GM19395 (cell line): ENCODE measurements around the gene SMURF2.

Experiments
- ATAC-seq: cut with Tn5 transposase; IDR thresholded peaks from one replicate; pipeline ENCODE4 v1.9.1; 2021; ENCODE audit warnings: mild to moderate bottlenecking, moderate library complexity; ENCODE audit not compliant: unreplicated experiment

SMURF2 gene

GRCh38 chr17:64544742-64545141, 117.4 kb downstream of the SMURF2 start:
- no peak for ATAC-seq

DNA sequence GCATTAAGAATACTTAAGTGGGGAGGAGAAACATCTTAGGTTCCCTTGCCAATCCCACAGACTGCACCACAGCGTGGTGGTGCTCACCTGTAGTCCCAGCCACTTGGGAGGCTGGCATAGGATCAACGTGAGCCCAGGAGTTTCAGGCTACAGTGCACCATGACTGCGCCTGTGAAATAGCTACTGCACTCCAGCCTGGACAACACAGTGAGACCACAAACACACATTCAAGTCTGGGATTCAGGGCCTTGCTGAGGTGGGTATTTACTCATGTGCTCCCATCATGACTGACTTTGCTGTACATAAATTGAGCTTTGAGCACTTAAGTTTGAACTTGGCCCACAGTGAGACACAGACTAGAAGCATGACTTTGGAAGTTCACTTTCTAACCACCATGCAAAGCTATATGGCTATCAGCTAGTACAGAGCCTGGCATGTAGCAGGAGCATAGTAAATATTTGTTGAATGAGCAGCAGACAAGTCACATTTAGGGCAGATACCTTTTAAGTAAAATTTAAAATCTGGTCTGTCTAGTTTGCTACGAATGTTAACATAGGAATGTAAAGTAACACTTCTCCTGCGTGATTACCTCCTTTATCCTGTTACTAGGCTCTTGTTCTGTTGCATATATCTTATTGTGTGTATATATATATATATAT, 121.9 kb downstream of the SMURF2 start:
- ATAC-seq: no peak

- ATAC-seq: no peak
Measured at GRCh38 chr17:64538508-64539130, 123.5 kb downstream of the SMURF2 start.

GRCh38 chr17:64537488-64537887, 124.6 kb downstream of the SMURF2 start:
- ATAC-seq: no peak

DNA sequence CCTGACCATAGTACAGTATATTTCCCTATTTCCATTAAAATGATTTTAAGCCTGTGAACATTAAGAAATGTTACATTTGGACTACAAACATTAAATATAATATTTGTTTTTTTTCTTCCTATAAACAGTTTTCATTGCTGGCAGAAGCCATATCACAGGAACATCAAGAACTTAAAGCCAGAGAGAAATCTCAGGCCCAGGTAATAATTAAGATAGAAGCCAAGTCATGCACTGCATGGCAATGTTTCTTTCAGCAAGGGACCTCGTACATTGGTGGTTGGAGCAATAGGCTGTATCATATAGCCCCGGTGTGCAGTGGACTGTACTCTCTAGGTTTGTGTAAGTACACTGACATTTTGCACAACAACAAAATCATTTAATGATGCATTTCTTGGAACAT, 125.2 kb downstream of the SMURF2 start:
- ATAC-seq: no peak

GRCh38 chr17:64535357-64535756, 126.8 kb downstream of the SMURF2 start:
- no peak for ATAC-seq

DNA sequence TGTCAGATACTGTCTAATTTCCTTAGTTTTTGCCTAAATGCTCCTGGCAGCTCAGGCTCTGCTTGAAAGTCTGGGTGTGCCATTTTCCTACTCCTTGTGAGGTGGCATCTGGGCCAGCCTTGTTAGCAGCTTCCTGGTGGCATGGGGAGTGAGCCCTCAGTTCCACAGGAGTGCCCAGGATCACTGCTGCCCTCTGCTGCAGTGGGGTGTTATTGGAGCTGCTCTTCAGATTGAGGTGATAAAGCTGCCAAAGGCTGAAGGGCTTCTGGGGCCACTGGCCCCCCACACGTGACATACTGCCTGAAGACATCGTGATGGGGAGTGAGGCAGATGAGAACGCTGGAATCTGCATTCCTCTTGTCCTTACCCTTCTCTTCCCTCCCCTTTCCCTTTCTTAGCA, 127.9 kb downstream of the SMURF2 start:
- no peak for ATAC-seq

GRCh38 chr17:64533784-64534183, 128.3 kb downstream of the SMURF2 start:
- no peak for ATAC-seq

DNA sequence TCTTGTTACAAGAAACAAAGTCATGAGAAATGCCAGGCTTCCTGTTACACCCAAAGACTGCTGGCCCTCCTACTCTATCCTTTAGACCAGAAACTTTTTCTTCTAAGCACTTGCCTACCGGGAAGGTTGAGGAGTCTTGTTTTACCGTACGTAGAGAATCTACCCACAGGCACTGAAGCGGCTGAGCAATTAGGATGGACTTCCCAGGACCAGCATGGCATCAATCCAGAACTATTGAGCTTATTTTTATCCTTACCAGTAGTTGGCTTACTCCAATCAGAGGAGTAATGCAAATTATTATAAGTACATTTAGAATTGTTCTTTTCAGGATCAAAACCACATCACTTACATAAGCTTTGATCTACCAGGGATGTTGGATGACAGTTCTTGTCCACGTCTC, 129.7 kb downstream of the SMURF2 start:
- ATAC-seq: no peak

DNA sequence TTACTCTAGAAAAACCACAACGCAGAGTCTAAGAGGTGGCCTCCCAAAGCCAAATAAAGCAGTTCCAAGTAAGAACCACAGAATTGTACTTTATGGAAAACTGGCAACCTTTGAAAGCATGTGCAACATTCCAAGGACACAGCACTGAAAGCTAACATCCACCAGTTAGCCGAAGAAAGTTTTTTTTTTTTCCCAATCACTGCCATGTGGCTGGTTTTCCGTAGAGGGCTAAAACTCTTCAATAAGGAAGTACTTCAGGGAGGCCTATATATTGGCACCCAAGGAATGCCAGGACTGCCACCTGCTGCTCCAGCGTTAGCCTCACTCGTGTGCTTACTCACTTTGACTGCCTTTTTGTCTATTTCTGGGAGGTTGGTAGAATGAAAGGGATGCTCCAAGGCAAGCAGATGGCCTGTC, 130.1 kb downstream of the SMURF2 start:
- no peak for ATAC-seq

DNA sequence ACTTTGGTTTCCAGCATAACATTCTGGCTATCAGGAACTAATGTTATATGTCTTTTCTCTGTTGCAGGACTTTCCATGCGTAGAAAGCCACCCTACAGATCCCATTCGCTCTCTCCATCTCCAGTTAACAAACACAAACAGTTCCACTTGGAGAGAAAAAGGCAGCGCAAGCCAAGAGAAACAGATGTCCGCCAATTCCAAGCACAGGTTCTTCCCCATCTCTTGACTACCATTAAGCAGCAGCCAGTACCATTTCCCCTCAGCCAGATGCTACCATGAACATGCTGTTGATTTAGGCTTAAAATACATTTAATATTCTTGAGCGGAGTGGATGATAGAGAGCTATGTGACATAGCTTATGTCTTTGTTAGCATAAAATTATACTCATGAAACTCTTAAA, 132.9 kb downstream of the SMURF2 start:
- ATAC-seq: no peak

- ATAC-seq: no peak
Measured at GRCh38 chr17:64527914-64528313, 134.2 kb downstream of the SMURF2 start.

DNA sequence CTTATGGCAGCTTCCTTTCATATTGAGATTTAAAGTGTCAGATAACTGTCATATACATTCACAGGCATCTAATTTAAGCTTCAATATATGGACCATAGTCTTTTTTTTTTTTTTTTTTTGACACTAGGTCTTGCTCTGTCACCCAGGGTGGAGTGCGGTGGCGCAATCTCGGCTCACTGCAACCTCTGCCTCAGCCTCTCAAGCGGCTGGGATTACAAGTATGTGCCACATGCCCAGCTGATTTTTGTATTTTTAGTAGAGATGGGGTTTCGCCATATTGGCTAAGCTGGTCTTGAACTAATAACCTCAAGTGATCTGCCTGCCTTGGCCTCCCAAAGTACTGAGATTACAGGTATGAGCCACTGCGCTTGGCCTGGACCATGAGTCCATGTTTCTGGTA, 141.7 kb downstream of the SMURF2 start:
- no peak for ATAC-seq

DNA sequence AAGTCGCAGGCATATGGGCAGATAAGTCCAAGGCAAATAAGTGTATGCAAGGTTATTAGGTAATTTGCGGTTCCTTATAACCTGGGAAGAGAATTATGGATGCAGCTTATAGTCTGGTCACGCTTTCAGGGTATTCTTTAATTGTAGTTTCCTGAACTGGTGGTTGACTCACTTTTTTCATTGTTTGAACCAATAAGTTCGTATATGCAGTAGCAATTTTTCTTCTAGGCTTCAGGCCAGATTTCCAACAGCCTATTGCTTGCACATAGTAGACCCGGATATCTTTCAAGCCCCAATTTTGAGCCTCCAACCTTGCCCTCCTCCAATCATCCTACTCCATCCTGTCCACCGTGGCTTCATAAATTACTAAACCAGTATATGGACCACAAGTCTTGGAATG, 142.5 kb downstream of the SMURF2 start:
- no peak for ATAC-seq

DNA sequence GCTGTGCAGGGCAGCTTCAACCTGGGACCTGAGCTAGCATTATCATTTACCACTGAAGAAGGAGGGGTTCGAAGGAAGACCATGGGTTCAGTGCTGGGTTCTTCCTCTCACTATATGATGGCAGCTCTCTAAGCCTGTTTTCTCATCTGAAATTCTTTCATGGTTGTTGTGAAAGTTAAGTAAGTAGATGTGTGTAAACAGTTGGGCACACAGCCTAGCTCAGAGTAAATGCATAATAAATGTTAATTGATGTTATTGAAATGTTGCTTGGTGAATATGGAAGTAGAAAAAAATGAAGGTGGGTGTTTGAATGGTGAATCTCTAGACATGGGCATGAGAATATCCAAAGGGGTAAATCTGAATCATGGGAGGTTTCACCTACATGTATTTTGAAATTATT, 146.3 kb downstream of the SMURF2 start:
- no peak for ATAC-seq

DNA sequence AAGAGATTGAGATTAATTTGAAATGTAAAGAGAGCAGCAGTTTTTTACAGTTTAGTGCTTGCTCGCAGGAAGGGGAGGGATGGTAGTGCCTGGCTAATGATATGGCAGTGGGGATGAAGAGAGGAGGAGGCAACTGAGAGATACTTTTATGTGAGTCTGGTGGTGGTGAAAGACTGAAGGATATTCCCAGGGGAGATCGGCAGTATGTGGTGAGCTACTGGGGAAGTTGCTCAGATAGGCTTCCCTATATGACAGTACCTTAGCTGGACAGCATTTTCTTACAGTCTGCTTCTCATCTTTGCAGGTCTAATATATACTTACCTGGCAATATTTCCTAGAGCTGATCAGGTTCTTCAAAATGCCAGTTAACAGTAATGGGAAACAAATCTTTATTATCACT, 146.7 kb downstream of the SMURF2 start:
- ATAC-seq: no peak

DNA sequence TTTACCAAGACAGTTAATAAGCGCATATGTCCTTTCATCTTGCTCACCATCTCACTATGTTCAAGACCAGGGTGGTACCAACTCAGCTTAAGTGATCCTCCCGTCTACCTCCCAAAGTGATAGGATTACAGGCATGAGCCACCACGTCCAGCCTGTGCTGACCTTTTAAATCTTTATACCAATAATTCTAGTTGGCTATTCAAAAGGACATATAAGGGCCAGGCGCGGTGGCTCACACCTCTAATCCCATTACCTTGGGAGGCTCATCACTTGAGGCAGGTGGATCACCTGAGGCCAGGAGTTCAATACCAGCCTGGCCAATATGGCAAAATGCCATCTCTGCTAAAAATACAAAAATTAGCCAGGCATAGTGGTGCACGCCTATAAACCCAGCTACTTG, 152.9 kb downstream of the SMURF2 start:
- no peak for ATAC-seq

GRCh38 chr17:64508683-64509082, 153.4 kb downstream of the SMURF2 start:
- no peak for ATAC-seq

DNA sequence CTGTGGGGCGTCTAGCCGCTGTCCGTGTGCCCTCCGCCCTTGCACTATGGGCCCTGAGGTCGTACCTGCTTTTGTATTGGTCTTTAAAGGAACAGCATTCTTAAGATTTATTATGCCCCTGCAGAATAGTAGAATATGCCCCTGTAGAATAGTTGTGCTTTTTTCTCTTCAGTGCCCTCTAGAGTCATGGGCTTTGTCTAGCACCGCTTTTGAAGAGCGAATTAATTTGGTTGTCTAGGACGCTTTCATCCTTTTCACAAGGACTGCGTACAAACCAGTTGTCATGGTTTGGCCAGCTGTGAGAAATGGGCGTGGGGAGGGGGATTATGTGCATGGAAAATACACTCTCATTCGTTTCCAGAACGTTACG, 154.7 kb downstream of the SMURF2 start:
- ATAC-seq: peak; percentile 21

DNA sequence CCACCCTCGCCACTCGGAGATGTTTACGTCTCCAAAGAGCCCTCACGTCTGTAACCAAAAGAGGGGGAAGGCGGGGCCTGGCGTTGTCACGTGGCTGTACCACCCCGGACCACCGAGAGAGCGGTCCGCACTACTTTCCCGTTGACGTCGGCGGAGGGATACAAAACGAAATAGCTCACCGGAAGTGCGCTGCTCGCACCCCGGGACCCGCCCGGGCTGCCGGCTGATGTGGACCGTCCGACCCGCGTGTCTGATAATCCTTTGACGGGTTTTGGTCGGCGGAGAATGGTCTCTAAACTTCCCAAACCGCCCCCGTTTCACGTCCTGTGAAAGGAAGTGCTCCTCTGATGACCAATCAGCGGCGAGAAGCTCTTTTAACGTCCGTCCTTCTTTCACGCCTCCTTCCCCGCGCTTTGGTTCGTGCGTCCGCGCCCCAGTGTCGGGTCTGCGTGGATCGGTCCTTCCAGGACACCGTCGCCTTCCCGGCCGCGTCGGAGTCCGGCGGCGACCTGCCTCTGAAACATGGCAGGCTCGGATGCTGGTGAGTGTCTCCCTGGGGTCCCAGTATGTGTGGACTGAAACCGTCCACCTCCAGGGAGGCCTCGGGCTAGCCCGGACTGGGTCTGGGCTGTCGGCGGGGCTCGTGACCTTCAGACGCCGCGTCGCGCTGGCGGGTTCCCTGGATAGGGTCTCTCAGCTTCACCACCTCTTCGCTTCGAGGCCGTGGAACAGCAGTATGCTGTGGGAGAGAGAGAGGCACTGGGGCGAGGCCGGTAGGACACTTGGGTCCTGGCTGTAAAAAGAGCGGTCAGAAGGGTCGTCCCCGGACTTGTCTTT, 155.3 kb downstream of the SMURF2 start, which contains the start of gene CEP95:
Gene CEP95, plus strand, starts transcription at position 402 of the 837 bp plus-strand sequence. Its CDS starts 121 bp downstream, at position 523.
- peak; percentile 61 for ATAC-seq

GRCh38 chr17:64506201-64506575, 155.9 kb downstream of the SMURF2 start, which contains the start of gene DDX5:
DDX5 (minus strand) TSS chr17:64506289; CDS start chr17:64506119, 170 bp downstream.
- ATAC-seq: peak; percentile 69
